Stimulated activated CD8-positive, alpha-beta memory T cell treated with anti-CD3 and anti-CD28 coated beads, Interleukin-4, amount 100 ng/mL, for 48 hours (primary cell): ENCODE measurements around the gene OR52K1.
"Not testable (repeated sequence)": the region's sequence is repeated elsewhere in the genome, so short reads cannot be mapped to it uniquely, and the experiment has no call there.

Experiments
- DNase-seq: peaks from one replicate; pipeline ENCODE4 v3.0.0-alpha.2; 2020

Gene OR52K1

DNA sequence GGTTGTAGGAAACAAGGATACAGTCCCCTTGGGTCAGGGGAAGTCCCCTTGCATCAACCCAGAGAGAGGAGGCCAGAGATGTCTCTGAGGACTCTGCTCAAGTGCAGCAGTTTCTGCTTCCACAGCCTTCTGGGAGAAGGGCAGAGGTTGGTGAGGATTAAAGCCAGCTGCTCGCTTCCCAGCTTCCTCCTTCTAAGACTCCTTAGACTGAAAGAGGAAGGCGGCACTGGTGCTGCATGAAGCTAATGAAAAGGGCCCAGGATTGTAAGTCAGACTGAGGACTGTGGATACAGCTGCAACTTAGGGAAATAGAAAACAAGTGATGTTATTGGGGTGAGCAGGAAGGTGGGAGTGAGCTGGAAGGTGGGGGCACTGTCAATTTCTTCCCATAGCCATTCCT is at the start of gene OR52K1:
TSS of gene OR52K1 (plus strand) at position 202 of the 400 bp plus-strand sequence. CDS start 6,255 bp downstream, outside the sequence.
- DNase-seq = no peak

DNA sequence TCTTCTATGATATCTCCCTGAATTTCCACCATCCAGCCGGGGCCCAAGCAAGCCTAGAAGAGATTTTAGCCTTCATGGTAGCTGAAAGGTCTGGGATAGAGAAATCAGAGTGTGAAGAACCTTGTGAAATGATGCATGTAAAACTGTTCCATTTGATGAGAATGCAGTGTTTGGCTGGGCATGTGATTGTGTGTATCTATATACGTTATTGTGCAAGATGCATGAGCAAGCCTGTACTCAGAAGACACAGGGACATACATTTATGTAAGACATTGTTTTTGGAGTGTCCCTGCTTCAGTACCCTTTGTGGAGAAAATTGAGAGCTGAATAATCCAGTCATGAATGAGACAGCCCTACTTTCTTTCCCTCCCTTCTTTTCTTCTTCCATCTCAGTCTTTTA is 48.6 kb upstream of the OR52K1 start:
- no peak for DNase-seq

DNA sequence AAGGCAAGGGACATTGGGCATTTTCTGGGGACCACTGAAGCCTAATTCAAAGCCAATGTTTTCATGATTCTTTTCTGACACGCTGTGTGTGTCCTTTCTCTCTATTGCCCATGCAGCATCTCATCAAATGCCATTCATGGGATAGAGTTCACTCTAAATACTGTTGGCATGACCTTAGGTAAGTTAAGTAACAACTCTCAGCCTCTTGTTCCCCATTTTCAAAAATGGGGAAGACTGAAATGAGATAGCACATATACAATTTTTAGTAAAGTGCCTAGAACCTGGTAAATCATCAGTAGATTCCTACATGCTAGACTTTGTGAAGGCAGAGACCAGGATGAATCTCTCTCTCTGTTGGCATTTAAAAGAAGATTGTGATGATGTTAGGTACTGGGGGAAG is 46.0 kb upstream of the OR52K1 start:
- no peak for DNase-seq

DNA sequence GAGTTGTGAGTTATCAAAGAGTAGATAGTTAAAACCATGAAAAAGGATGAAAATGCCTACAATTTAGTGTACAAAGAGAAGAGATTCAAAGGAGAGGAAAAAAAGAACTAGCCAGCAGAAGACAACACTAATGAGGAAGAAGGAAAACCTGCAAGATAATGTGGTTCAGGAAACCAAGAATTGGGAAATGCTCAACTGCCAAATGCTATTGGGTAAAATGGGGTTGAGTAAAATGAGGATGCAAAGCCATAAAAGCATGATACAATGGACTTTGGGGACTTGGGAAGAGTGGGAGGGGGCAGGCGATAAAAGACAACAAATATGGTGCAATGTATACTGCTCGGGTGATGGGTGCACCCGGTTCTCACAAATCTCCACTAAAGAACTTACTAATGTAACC is 40.9 kb upstream of the OR52K1 start:
- no peak for DNase-seq

GRCh38 chr11:4443232-4443891 is 39.1 kb upstream of the OR52K1 start:
- DNase-seq = no peak

DNA sequence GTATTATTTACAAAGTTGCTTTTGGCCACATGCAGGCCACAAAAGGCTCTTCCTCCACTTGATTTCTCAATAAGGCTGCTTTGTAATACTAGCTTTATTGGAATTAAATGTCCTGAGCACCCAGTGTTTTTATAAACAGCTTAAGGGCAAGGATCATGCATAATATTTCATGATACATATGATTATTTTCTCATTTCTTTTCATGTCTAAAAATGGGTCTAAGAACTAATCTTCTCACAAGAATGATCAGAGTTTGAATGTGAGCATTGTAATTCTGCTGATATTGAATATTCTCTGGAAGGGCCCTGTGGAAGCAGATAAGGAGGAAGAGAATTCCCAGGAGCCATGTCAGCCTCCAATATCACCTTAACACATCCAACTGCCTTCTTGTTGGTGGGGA is 33.5 kb upstream of the OR52K1 start, which contains the start of gene OR52K2:
TSS of gene OR52K2 (plus strand) at position 301 of the 400 bp plus-strand sequence. CDS start at position 346, 45 bp downstream.
- no peak for DNase-seq

DNA sequence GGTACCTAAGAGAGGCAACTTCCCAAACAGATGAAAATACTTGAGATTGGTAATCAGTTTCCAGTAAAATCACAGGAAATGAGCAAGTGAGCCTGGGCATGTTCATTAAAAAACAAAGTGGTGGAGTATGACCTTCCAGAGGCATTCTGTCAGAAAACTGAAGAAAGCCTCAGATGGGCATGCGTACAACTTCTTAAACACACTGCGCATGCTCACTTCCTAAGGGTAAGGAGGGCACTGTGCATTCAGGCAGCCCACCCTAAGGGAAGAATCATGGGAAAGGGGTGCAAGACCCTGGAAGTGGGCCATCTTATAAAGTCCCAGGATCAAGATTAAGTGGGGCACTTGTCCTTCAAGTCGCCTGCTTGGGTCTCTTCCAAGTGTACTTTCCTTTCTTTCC is 29.3 kb upstream of the OR52K1 start:
- DNase-seq = no peak

- DNase-seq = no peak
Measured at GRCh38 chr11:4454021-4454420, 28.4 kb upstream of the OR52K1 start.

DNA sequence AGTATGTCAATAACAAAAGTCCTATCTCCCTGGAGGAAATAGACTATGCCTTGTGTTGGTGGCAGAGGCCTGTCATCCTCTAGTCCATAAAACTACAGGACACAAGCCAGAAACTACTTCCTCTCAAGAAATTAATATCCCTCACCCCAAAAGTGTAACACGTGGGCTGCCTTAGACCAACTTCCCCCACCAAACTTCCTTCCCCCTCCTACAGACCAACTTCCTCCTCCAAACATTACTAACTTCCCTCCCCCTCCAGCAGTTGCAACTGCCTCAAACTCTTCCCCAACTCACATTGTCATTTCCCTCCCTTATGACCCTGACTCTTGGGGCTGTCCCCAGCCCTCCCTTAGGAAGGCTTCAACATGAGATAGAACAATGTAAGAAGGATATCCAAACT is 27.0 kb upstream of the OR52K1 start:
- DNase-seq = no peak

DNA sequence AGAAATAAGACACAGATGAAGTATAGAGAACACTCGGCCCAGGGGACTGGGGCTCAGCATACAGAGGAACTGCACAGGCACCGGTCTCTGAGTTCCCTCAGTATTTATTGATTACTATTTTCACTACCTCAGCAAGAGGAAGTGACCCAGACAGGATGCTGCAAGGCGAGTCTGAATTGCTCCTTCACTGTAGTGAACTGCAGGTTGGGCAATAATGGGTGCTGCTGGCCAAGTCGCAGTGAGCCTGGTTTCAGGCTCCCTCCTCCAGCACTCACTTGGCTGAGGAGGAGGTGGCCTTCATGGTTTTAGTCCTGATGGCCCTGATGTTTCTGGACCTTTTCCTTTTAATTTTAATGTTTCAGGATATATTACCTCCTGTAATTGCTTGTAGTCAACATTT is 22.9 kb upstream of the OR52K1 start:
- no peak for DNase-seq

- no peak for DNase-seq
Measured at GRCh38 chr11:4460151-4460550, 22.3 kb upstream of the OR52K1 start.

DNA sequence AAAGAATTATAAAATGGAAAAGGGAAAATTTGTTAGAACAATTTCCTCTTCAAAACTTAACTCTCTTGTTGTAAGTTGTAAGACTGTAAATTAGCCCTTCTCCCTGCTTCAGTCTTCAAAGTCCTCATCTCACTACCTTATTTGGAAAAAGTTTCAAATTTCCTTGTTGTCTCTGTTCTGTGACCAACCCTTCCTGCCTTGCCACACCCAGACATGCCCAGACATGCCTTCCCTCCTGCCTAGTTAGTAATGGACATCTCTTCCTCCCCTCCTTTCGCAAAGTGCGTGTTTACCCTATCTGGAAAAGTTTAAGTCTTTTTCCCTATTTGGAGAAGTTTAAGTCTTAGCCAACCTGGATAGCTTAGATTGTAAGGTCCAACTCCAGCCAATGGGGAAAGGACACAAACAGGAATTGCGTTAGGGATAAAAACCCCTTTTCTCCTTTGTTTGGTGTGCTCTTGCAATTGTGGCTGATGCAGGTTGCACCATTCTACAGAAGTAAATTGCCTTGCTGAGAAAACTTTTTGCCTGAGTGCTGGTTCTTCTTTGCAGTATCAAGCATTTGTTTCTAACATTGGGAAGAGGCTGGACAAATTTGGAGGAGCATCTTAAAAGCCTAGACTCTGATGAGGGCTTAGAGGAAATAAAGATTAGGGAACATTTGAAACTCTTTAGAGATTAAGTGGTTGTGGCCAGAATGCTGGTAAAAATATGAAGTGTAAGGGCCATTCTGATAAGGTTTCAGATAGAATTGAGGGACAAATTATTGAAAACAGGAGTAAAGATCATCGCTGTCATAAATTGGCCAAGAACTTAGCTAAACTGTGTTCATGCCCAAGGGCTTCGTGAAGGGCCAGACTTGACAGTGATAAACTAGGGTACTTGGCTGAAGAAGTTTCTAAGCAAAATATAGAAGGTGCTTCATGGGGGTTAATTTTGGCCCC is 18.0 kb upstream of the OR52K1 start:
- DNase-seq = no peak

- DNase-seq = no peak
Measured at GRCh38 chr11:4465407-4465806, 17.0 kb upstream of the OR52K1 start.

GRCh38 chr11:4466131-4466870 is 16.1 kb upstream of the OR52K1 start:
- no peak for DNase-seq

GRCh38 chr11:4466871-4467442 is 15.5 kb upstream of the OR52K1 start:
- DNase-seq = no peak

DNA sequence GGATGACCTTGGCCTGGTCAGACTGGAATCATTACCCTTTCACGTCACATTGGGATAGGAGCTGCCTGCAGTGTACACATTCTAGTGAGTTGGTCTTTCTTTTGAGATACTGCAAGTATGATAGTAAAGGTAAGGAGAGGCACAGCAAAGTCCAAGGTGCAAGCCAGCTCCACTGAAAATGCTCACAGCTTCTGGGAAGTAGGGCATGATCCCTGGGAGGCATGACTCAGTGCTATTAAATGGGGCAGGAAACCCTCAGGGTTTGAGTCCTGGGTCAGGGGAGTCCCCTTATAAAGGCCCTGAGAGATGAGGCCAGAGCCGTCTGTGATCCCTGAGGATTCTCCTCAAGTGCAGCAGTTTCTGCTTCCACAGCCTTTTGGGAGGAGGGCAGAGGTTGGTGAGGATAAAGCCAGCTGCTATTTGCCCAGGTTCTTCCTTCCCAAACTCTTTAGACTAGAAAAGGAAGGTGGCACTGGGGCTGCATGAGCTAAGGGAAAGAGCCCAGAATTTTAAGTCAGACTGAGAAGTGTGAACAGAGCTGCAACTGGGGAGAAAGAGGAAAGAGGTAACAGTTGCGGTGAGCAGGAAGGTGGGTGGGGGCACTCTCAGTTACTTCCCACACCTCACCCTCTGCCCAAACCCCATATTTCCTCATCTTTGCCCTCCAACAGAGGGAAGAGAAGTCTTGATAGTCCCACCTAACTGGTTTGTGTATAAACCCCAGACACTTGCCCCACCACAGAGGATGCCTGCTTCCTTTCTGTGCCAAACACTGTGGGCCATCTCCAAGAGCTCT is 14.4 kb upstream of the OR52K1 start:
- no peak for DNase-seq

- DNase-seq = no peak
Measured at GRCh38 chr11:4479644-4480043, 2.8 kb upstream of the OR52K1 start.

DNA sequence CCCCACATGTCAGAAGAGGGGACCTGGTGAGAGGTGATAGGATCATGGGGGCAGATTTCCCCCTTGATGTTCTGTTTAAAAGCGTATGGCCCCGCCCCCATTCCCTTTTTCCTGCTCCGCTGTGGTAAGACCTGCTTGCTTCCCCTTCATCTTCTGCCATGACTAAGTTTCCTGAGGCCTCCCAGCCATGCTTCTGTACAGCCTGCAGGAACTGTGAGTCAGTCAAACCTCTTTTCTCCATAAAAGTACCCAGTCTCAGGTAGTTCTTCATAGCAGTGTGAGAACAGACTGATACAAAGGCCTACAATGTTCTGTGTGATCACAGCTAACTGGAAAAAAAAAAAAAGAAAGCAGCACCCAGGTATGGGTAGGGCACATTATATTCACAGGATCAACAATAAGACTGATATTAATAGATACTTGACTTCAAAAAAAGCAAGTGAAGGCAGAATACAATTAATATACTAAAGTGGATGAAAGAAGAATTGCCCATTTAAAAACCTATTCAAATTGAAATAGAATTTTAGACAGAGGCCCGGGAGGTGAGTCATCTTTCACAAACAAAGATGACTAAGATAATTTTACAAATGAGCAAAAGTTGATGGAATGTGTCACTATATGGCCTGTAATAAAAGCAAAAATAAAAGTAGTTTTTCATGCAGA is 1.7 kb upstream of the OR52K1 start:
- no peak for DNase-seq

GRCh38 chr11:4481240-4481582 is 1.2 kb upstream of the OR52K1 start:
- no peak for DNase-seq

DNA sequence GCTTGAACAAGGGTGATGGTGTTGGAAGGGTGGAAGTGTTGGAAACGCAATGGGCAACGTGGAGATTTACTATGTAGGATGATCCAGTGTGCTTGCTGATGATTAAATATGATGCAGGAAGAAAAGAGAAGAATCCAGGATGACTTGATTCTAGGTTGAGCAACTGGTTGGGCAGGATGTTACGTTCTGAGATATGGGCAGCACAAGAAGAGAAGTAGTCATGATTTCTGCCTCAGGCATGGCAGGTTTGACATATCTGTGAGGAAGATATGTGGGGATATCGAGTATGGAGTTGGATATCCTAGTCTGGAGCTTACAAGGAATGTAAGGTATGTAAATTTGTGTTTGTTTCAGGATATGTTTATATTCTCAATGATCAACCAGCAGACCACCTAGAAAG is 1.9 kb downstream of the OR52K1 start:
- DNase-seq = no peak

DNA sequence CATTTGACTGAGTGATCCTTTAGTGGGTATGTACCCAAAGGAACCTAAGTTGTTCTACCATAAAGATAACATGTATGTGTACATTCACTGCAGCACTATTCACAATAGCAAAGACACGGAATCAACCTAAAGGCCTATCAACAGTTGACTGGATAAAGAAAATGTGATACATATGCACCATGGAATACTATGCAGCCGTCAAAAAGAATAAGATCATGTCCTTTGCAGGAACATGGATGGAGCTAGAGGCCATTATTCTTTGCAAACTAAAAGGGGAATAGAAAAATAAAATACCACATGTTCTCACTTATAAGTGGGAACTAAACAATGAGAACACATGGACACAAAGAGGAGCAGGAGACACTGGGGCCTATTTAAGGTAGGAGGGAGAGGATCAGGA is 9.0 kb downstream of the OR52K1 start:
- DNase-seq = not testable (repeated sequence)
